Measurements from ENCODE around the gene KRT3.
"Not testable (repeated sequence)": the region's sequence is repeated elsewhere in the genome, so short reads cannot be mapped to it uniquely, and the experiment has no call there.

Gene KRT3

DNA sequence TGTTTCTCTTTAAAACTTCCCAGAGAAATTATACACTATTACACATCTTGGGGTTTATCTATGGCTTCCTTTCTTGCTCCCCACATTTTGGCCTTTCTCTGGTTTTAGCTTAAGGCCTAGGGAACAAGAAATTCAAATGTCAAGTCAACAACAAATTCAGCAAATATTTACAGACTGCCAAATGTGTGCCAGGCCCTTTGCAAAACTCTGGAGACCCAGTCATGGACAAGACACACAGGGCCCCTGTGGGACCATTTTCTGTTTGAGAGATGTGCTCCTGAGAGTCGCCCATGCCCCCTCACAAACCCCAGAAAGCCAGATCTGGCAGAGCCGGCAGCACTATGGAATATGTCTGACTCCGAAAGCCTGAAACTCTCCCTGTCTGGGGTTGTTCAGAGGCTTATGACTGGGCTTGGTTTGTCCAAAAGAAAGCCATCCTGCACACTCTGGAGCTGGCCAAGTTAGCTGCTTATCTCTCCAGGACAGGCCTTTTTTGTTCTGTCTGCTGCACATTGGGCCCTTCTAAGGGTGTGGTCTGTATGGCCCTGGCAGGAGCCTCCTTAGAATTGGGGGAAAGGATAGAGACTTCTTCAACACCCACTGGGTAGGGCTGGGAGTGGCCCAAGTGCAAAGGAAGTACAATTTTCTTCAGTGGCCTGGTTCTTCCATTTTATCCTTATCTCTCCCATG is 1.1 kb upstream of the KRT3 start:
- no peak for FAIRE-seq

DNA sequence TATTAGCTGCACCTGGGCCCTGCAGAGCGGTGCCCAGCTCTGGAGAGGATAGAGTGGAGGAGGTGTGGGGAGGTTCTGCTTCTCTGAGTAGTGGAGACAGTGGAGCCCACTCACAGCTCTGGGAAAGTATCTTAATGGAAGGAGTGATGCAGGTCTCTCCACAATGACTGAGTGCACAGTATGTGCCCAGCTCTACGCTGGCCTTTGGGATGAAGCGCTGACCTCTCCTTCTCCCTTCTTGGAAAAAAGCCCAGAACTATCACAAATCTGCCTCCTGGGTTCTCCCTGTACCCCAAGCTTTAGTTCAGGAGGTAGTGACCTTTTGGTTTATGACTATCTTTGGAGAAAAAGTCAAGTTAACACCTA is 495 bp upstream of the KRT3 start:
- FAIRE-seq, result no peak

DNA sequence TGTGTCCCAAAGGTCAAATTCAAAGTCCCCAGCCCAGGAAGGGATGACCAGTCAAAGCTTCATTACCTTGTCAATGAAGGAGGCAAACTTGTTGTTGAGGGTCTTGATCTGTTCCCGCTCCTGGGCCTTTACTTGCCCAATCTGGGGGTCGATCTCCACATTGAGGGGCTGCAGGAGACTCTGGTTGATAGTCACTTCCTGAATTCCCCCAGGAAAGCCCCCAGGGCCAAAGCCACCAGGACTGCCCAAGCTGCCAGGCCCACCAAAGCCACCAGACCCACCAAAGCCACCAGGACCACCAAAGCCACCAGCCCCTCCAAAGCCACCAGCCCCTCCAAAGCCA is 614 bp downstream of the KRT3 start:
- not testable (repeated sequence) for FAIRE-seq

DNA sequence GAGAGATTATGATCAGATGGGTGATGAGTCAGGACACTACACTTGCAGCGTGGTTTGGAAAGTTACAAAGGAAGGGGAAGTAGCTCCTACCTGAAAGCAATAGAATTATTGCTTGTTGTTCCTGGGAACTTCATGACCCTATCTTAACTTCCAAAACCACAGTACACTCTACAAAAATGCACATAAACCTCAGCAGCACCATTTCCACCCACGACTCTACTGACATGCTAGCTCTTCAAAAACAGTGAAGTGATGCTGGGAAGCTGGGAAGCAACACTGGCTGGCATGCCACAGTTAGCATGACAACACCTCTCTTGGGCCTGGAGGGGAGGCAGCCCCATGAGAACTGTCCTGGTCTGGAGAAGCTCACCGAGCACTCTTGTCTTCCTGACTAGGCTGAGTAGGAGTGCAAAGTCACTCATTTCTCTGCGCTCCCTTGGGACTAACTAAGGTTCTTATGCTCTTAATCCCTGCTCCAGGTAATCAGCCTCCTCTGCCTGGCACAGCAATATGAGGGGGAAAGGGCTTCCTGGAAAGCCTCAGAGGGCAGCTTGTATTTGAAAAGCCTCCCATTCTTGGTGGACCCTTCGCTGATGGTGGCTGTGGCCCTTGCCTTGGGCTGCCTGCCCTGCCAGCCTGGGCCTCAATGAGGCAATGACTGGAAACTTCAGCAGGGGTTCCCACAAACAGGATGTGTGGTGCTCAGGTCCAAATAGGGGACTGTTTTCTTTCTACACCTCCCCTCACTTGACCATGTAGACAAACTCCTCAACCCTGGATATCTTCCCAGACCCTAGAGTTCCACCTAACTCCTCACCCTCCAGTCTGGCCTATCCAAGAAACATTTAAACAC is 1.2 kb downstream of the KRT3 start:
- no peak for FAIRE-seq

DNA sequence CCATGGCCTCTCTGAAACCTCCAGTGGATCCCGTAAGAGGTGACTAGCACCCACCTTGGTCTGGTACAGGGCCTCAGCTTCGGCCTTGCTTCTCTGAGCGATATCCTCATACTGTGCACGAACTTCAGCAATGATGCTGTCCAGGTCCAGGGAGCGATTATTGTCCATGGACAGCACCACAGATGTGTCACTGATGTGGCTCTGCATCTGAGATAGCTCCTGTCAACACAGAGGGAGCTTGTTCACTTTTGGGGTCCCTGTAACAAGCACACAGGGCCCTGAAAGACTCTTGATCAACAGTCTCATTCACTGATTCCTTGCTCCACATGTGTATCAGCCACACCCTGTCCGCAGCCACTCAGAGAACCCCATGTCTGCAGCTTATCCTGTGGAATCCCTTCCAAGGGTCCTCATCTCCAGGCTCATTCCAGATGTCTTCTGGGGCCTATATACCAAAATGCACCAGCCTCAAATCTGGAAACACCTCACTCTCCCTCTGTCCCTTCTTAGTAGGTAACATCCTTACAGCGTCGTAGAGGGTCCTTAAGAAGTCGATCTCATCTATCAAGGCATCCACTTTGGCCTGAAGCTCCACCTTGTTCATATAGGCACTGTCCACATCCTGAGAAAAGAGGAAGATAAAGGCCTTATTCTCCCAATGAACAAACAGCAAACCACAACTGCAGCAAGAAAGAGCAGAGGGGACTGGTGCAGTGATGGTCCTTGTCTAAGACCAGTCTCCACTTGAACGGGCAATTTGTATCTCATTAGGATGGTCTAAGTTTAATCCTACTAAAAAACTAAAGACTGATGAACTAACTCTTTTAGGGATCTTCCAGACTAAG is 3.5 kb downstream of the KRT3 start:
- no peak for FAIRE-seq

DNA sequence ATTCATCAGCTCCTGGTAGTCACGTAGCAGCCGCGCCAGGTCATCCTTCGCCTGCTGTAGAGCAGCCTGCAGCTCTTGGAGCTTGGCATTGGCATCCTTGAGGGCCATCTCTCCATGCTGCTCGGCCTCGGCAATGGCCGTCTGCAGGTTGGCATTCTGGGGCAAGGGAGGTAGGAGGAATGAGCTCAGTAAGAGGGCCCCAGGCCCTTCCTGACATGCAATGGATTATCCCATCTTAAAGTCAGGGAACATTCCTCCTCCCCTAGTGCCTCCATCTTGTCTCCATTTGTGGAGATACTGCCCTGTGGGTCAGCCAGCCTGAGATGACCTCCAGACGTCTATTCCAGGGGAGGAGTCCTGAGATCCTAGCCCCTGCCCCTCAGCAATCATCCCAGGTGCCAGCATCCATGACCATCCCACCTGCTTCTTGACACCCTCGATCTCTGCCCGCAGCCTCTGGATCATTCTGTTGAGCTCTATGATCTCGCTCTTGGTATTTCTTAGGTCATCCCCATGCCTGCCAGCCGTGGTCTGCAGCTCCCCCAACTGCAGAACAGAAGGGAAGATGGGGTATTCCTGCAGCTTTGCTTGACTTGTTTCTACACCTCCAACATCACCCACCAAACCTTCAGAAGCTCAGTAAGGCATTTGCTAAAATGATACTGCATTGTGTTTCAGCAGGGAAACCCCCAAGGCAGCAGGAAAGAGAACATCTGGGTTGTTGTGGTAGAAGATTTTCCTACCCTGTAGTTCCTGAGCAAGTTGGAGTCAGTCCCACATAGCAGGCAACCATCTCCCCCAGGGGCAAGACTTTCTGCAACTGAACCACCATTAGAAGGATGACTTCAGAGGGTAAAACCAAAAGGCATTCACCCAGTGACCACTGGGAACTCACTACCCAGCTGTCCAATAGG is 4.4 kb downstream of the KRT3 start:
- no peak for FAIRE-seq

DNA sequence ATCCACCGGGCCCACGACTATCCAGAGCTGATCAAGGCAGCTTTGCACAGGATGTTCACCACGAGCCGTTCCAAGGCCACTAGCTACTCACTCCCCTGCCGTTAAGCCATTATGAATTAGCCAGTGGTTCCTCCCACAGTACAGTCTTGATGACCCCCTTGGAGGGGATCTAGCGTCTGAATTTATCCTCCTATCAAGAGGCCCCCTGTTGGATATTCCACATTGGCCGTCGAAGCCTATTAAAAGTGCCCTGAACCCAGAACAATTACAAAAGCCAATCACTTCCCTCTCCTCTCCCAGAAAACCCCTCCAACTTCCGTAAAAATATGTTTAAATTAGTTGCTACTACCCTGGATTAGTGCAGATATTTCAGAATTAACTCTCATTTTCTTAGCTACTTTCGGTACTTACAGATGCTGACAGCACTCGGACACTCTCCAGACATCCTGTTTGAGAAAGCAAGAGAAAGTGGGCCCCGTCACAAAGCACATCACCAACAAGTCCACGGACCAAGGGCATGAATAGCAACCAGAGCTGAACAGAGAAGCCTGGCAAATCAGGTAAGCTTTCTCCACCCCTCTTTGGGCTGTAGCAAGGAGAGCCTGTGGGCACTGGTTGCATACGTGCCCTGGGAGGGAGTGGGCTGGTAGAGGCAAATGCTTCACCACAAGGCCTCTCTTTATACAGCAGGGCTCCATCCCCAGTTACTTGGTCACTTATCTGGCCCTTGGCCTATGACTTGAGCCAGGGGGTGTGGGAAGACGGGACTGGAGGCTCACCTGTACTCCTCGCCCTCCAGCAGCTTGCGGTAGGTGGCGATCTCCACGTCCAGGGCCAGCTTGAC is 5.3 kb downstream of the KRT3 start:
- no peak for FAIRE-seq

DNA sequence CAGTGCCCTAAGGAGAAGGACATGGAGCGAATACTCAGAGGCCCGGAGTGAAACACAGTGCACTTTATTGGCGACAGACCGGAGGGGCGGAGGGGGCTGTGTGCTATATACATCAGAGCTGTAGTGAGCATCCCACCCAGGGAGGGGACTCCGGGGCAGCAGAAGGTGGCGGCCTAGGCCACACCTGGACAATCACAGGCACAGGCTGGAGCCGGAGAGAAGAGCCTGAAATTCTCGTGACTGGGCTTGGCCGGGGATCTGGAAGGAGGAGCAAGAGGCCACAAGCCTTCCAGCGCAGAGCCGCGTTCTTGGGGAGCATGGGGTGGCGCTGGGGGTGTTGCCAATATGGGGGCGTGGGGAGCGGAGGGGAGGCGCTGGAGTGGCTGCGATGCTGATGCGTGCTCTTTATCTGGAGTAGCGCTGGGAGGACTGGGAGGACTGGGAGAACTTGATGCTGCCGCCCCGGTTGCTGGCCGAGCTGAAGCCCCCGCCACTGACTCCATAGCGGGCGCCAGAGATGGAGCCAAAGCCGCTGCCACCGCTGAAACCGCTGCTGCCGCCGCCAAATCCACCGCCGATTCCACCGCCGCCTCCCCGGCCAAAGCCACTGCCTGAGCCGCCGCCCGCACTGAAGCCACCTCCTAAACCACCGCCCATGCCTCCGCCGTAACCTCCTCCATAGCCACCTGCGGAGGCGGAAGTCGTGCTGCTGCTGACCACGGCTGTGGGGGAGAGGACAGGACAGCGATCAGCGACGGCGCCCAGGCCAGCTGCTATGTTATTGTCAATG is 6.1 kb downstream of the KRT3 start:
- no peak for FAIRE-seq

DNA sequence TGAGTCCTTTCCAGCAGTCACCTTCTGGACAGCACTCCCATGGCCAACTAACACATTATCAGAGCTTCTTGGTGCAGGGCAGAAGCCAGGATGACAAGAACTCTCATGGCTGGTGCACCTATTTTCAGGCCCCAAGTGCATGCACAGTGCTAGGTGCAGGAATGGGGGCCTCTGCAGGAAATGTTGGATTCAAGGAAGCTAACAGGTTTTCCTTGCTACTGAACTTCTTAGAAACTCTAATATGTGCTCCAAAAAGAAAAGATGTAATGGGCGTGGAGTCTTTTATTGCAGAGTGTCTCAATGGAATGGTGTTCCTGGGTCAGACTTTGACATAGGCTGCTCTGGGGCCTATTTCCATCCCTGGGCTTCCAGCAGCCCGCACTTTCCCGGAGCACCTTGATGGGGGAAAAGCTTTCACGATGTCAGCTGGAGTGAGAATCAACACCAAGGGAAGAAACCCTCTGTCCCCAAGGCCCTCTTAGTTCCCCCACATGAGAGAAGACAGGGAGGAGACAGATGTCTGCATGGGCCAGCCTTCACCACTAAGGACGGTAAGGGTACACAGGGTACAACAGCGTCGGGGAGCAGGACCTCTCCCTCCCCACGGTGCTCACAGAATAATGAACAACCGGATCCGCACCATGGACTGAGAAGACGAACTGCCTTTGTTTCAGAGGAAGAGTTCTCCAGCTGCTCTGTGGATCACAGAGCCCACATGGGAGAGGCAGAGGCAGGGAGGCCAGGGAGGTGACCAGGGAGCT is 6.9 kb downstream of the KRT3 start:
- no peak for FAIRE-seq

DNA sequence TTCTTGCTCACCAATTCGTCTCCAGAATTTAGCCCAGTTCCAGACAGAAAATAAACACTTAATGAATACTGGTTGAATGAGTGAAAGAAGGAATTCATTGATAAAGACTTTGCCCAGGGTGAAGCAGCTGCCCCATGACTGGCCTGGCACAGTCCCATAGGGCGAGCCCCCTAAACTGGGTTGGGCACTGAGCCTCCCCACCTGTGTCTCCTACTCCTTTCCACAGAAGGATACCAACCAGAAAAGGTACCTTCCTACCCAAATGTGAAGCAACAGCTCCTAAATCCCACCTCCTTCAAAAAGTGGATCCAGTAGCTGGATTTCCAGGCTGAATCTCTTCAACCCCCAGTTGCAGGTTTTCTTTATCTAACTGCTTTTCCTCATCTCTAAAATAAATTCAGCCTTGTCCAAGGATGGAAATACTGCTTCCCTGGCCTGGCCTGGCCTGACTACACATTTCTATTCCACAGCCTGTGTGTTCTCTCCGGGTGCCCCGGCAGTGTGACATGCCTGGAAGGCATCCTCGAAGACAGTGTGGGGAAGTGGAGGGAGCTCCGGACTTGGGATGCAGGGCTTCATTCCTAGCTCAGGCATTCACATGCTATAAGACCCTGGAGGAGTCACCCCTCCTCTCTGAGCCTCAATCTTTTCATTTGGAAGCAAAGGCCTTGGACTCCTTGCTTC is 7.6 kb downstream of the KRT3 start:
- FAIRE-seq, result no peak

DNA sequence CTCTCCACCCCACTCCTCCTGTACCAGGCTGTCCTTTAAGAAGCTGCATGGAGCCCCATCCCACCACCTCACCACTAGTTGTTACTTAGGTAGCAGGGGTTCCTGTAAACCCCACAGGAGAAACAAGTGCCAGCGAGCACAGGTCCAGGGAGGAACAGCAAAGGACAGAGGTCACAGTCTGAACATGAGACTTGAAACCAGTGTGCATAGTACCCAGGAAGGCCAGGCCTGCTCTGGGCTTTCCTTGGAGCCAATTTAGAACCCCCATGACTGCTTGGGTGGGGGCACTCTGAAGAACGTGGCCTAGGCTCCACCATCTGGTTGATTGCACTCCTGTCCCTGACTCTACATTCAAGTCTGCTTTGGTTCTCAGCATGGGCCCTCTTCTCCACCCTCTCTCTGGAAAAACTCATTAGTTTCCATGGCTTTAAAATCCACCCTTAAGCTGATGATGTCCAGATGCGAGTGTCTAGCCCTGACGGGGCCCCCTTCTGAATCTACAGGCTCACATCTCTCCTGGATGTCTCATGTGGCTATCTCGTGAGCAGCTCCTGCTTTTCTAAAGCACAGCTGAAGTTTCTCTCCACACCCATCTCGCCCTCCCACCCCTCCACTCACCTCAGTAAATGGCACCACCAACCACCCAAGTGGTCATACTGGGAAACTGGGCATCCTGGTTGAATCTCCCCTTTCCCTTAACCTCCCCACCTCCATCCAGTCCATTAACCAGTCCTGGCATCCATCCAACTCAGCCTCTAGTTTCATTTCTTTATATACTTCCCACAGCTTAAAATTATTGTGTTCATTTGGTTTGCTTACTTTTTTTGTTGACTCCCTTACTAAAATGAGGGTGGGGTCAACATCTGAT is 8.4 kb downstream of the KRT3 start:
- FAIRE-seq, result no peak

DNA sequence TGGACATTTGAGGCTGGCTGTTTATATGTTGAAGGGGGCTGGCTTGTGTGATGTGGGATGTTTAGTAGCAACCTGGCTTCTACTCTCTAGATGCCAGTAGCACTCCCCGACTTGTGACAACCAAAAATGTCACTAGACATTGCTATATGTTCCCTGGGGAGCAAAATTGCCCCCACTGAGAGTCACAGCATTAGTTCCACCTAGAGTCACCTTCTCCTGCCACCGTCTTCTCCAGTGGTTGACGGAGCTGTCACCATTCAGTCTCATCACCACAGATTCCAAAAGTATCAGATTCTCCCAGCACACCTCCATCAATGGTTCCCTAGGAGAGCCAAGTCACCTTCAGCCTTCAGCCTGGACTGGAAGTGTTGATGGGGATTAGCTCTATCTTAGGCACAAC is 11.0 kb downstream of the KRT3 start:
- FAIRE-seq, result no peak

DNA sequence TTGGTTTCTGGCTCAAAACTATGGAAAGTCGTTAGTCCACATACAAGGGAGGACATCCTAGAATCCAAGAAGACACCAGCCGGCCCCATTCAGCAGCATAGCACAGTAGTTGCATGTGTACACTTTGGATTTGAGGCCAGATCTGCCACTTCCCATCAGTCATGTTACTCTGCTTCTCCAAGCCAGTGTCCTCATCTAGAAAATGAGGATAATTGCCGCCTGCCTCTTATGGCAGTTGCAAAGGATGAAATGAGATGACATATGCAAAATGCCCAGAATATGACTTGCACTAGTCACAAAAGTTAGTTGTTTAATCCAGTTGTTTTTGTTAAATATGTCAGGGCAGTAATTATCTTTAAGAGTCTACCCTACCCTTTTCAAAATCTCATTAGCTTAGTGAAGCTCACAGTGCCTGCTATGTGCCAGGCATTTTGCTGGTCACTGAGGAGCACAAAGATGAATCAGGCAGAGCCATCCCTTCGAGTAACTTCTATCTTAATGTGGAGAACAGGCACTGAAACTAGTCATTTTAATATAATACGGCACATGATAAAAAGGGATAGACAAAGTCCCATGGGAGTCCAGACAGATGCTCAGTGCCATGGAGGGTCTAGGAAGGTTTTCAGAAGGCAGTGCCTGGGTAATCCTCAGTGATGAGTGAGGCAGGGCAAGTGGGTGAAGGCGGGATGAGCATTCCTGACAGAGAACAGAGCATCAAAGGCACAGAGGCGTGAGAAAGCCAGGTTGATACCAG is 12.2 kb downstream of the KRT3 start:
- no peak for FAIRE-seq

DNA sequence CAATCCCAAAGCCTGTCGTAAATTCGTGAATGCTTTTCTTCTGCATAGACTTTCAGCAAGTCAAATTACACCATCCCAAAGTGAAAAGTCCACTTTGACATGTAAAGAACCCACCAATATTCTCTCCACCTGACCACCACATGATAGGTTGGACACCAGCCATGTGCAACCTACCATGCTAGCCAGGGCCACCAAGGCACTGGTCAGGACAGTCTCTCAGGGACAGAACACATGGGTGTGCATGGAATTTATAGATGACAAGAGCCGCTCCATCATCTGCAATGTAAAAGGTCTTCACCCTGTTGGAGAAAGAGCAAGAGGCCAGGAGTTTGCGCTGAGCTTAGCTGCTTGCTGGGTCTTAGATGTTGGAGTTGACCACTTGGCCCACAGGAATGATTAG is 13.4 kb downstream of the KRT3 start:
- FAIRE-seq, result no peak

DNA sequence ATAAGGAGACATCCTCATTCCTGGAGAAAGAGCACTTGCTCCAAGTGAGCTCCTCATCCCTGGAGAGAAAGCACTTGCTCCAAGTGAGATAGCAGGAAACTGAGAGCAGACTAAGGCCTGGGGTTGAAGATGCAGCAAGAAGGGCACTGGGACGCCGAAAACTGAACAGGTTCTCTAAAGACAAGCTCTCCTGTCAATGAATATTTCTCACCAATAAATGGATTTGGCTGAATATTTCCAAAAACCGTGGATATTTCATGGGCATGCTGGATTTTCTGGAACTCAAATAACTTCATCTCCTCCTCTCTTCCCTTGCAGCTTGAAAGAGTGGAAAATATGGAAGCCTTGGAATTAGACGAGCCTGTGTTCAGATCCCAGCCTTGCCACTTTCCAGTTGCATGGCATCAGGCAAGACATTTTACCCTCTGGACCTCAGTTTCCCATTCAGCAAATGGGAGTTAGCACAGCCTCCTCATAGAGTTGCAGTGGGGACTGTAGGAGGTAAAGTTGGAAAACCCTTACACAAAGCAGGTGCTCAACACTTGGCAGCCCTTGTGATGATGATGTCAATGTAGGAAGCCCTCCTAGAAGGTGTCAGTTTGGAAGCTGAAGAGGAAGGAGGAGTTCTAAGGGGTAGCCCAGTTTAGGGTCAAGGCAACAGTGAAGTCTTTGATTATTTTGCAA is 14.4 kb downstream of the KRT3 start:
- no peak for FAIRE-seq

DNA sequence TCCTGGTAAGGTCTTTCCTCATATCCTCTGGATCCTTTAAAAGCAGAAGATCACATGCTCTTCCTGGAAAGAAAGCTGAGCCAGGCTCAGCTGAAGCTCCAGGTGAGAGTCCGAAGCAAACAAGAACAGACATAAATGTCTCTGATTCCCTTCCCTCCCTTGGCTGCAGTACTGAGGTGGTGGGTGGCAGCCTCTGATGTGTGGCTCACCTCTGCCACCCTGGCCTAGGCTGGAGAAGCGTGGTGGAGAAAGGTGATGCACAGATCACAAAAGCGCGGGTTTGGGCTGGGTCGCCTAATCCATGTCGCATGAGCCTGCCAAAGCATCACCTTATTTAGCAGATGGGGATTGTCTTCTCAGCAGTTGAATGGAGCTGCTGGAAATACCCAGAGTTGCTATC is 16.0 kb downstream of the KRT3 start:
- FAIRE-seq, result no peak

DNA sequence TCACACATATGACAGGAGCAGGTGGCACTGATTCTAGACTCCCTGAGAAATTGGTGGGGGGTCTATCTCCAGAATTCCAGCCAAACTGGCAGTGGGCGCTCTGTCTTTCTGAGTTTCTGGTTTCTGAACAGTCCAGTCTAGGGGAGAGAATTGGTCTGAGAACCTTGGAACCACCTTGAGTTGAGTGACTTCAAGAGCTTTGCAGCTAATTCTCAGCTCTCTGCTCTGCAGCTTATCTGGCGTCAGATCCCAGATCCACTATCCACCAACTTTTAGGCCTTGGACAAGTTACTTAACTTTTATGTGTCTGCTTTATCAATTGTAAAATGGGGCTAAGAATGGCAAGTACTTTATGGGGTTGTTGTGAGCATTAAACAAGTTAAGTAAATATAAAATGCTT is 17.1 kb downstream of the KRT3 start:
- FAIRE-seq, result no peak

All from endometrium (tissue), 2 donors.